Medulla oblongata (tissue), 1 donor: ENCODE results near the gene FMR1NB.

ENCODE experiments used
- DNase-seq: peaks from one replicate; pipeline ENCODE4 v3.0.0-alpha.2; 2015; ENCODE audit errors: extremely low spot score

FMR1NB gene

GRCh38 chrX:147981038-147981752 is at the start of gene FMR1NB:
Gene FMR1NB (plus strand): TSS chrX:147981337. CDS start chrX:147981403, 66 bp downstream.
- DNase-seq: no peak

- DNase-seq: no peak
These were observed 47.3 kb upstream of the FMR1NB start for GRCh38 chrX:147933815-147934214.

- no peak for DNase-seq
These were observed 45.9 kb upstream of the FMR1NB start for GRCh38 chrX:147935156-147935758.

GRCh38 chrX:147945286-147945685 is 35.9 kb upstream of the FMR1NB start:
- DNase-seq: no peak

- DNase-seq: no peak
These were observed 32.6 kb upstream of the FMR1NB start for GRCh38 chrX:147948531-147948930.

- DNase-seq: no peak
These were observed 30.8 kb upstream of the FMR1NB start for GRCh38 chrX:147950352-147950751.

- DNase-seq: no peak
These were observed 27.2 kb upstream of the FMR1NB start for GRCh38 chrX:147953976-147954375.

- no peak for DNase-seq
These were observed 23.8 kb upstream of the FMR1NB start for GRCh38 chrX:147957291-147957690.

GRCh38 chrX:147958291-147958690 is 22.8 kb upstream of the FMR1NB start:
- DNase-seq: no peak

GRCh38 chrX:147960722-147961121 is 20.4 kb upstream of the FMR1NB start:
- no peak for DNase-seq

- no peak for DNase-seq
These were observed 18.7 kb upstream of the FMR1NB start for GRCh38 chrX:147962476-147962875.

GRCh38 chrX:147978931-147979330 is 2.2 kb upstream of the FMR1NB start:
- DNase-seq: no peak

- no peak for DNase-seq
These were observed 39.2 kb downstream of the FMR1NB start for GRCh38 chrX:148020329-148020728.

- DNase-seq: peak; percentile 37
These were observed 43.5 kb downstream of the FMR1NB start for GRCh38 chrX:148024425-148025148.

GRCh38 chrX:148035380-148035779 is 54.2 kb downstream of the FMR1NB start:
- no peak for DNase-seq

GRCh38 chrX:148037020-148037419 is 55.9 kb downstream of the FMR1NB start:
- no peak for DNase-seq

- DNase-seq: no peak
These were observed 62.2 kb downstream of the FMR1NB start for GRCh38 chrX:148043271-148043855.

- DNase-seq: no peak
These were observed 66.1 kb downstream of the FMR1NB start for GRCh38 chrX:148047200-148047599.

GRCh38 chrX:148049441-148049840 is 68.3 kb downstream of the FMR1NB start:
- DNase-seq: peak; percentile 37

- no peak for DNase-seq
These were observed 70.8 kb downstream of the FMR1NB start for GRCh38 chrX:148051973-148052372.

GRCh38 chrX:148067285-148067684 is 86.1 kb downstream of the FMR1NB start:
- DNase-seq: no peak

- DNase-seq: peak; percentile 31
These were observed 88.8 kb downstream of the FMR1NB start for GRCh38 chrX:148069759-148070503.
